H9 (cell line): ENCODE data around the gene NEK6. TPM values are rescaled to one million over a fixed set of nuclear protein-coding genes. Genes with fewer than 3 reads are reported as not detected.

Experiments
- DNase-seq: peaks from one replicate; pipeline ENCODE4 v3.0.0-alpha.2; 2017
- H2AFZ ChIP-seq: one replicate; pipeline ENCODE4 v1.6.1; 2013; ENCODE audit warnings: mild to moderate bottlenecking, low read length, control low read depth, moderate library complexity
- H2AK5ac ChIP-seq: 2 replicates; pipeline ENCODE4 v1.6.1; 2013; ENCODE audit warnings: low read length, control low read depth, mixed read lengths; ENCODE audit not compliant: insufficient read length
- H2BK120ac ChIP-seq: one replicate; pipeline ENCODE4 v1.6.1; 2013; ENCODE audit warnings: low read depth, mild to moderate bottlenecking, low read length, control low read depth, inconsistent platforms; ENCODE audit not compliant: poor library complexity, severe bottlenecking
- H2BK12ac ChIP-seq: 2 replicates; pipeline ENCODE4 v1.6.1; 2013; ENCODE audit warnings: low read length, control low read depth, mixed read lengths, low read depth; ENCODE audit not compliant: insufficient read length
- H2BK15ac ChIP-seq: 2 replicates; pipeline ENCODE4 v1.6.1; 2013; ENCODE audit warnings: low read depth, low read length, control low read depth
- H2BK20ac ChIP-seq: one replicate; pipeline ENCODE4 v1.6.1; 2013; ENCODE audit warnings: low read depth, mild to moderate bottlenecking, low read length, control low read depth, inconsistent platforms; ENCODE audit not compliant: poor library complexity, severe bottlenecking
- H2BK5ac ChIP-seq: 2 replicates; pipeline ENCODE4 v1.6.1; 2013; ENCODE audit warnings: low read length, control low read depth, mixed read lengths; ENCODE audit not compliant: insufficient read length
- H3K14ac ChIP-seq: 2 replicates; pipeline ENCODE4 v1.6.1; 2013; ENCODE audit warnings: low read length, control low read depth; ENCODE audit not compliant: insufficient read depth
- H3K18ac ChIP-seq: 2 replicates; pipeline ENCODE4 v1.6.1; 2013; ENCODE audit warnings: low read depth, mild to moderate bottlenecking, mixed read lengths, low read length, control low read depth; ENCODE audit not compliant: insufficient read length
- H3K23ac ChIP-seq: 2 replicates; pipeline ENCODE4 v1.6.1; 2013; ENCODE audit warnings: low read length, control low read depth, mixed read lengths, low read depth; ENCODE audit not compliant: insufficient read length
- H3K23me2 ChIP-seq: 2 replicates; pipeline ENCODE4 v1.6.1; 2013; ENCODE audit warnings: low read depth, mild to moderate bottlenecking, mixed read lengths, low read length, control low read depth; ENCODE audit not compliant: insufficient read length, poor library complexity, severe bottlenecking
- H3K27ac ChIP-seq: 2 replicates; pipeline ENCODE4 v1.5.1; 2013; ENCODE audit warnings: low read length, control low read depth, mixed read lengths, low read depth; ENCODE audit not compliant: insufficient read length
- H3K27me3 ChIP-seq: 2 replicates; pipeline ENCODE4 v1.6.1; 2013; ENCODE audit warnings: low read length, control low read depth, inconsistent platforms; ENCODE audit not compliant: insufficient read depth
- H3K4ac ChIP-seq: 2 replicates; pipeline ENCODE4 v1.6.1; 2013; ENCODE audit warnings: low read depth, mild to moderate bottlenecking, control low read depth, inconsistent platforms, low read length, moderate library complexity
- H3K4me1 ChIP-seq: 2 replicates; pipeline ENCODE4 v1.6.1; 2013; ENCODE audit warnings: low read length, control low read depth, inconsistent platforms; ENCODE audit not compliant: insufficient read depth
- H3K4me2 ChIP-seq: 2 replicates; pipeline ENCODE4 v1.6.1; 2013; ENCODE audit warnings: low read length, control low read depth, mixed read lengths; ENCODE audit not compliant: insufficient read length, insufficient read depth
- H3K56ac ChIP-seq: 2 replicates; pipeline ENCODE4 v1.6.1; 2013; ENCODE audit warnings: low read depth, mild to moderate bottlenecking, mixed read lengths, low read length, control low read depth; ENCODE audit not compliant: insufficient read length
- H3K79me1 ChIP-seq: 2 replicates; pipeline ENCODE4 v1.6.1; 2013; ENCODE audit warnings: low read depth, mild to moderate bottlenecking, moderate library complexity, low read length, control low read depth, inconsistent platforms; ENCODE audit not compliant: insufficient read depth, poor library complexity, severe bottlenecking
- H3K79me2 ChIP-seq: 2 replicates; pipeline ENCODE4 v1.6.1; 2013; ENCODE audit warnings: low read length, control low read depth, inconsistent platforms; ENCODE audit not compliant: insufficient read depth
- H3K9ac ChIP-seq: 2 replicates; pipeline ENCODE4 v1.6.1; 2013; ENCODE audit warnings: low read length, control low read depth, mixed read lengths; ENCODE audit not compliant: insufficient read length; ENCODE audit errors: extremely low read depth
- H3K9me3 ChIP-seq: one replicate; pipeline ENCODE4 v1.6.1; 2013; ENCODE audit warnings: low read depth, low read length, inconsistent platforms; ENCODE audit not compliant: control insufficient read depth
- H3T11ph ChIP-seq: one replicate; pipeline ENCODE4 v1.6.1; 2013; ENCODE audit warnings: mild to moderate bottlenecking, low read length, control low read depth, inconsistent platforms
- H4K20me1 ChIP-seq: one replicate; pipeline ENCODE4 v1.6.1; 2013; ENCODE audit not compliant: control insufficient read depth, insufficient read length, insufficient read depth
- H4K5ac ChIP-seq: 2 replicates; pipeline ENCODE4 v1.6.1; 2013; ENCODE audit warnings: low read depth, mild to moderate bottlenecking, mixed read lengths, low read length, control low read depth; ENCODE audit not compliant: insufficient read length
- H4K8ac ChIP-seq: replicated peaks from 2 replicates; pipeline ENCODE4 v1.6.1; 2013; ENCODE audit warnings: low read length, control low read depth, mixed read lengths, low read depth; ENCODE audit not compliant: insufficient read length
- H4K91ac ChIP-seq: 2 replicates; pipeline ENCODE4 v1.6.1; 2013; ENCODE audit warnings: low read depth, mild to moderate bottlenecking, moderate library complexity, mixed read lengths, low read length, control low read depth; ENCODE audit not compliant: insufficient read length
- H3K27ac Mint-ChIP-seq, 3 experiments: 2 replicates in 2 of 3; 3 replicates in 1 of 3; pipeline ENCODE4 v1.8.0; 2020 to 2021; ENCODE audit warnings: mixed read lengths in 3 of 3, mild to moderate bottlenecking in 1 of 3, moderate library complexity in 1 of 3
- H3K27me3 Mint-ChIP-seq: 2 replicates; pipeline ENCODE4 v1.8.0; 2021; ENCODE audit warnings: low read depth, mild to moderate bottlenecking, moderate library complexity, mixed read lengths
- H3K36me3 Mint-ChIP-seq, 3 experiments: 2 replicates in 2 of 3; 3 replicates in 1 of 3; pipeline ENCODE4 v1.8.0; 2020 to 2021; ENCODE audit warnings: low read depth in 3 of 3, mixed read lengths in 3 of 3; ENCODE audit not compliant: insufficient read depth in 1 of 3
- H3K4me1 Mint-ChIP-seq, 2 experiments: 2 replicates each; pipeline ENCODE4 v1.8.0; 2020; ENCODE audit warnings: mixed read lengths in 2 of 2
- H3K4me3 Mint-ChIP-seq, 2 experiments: 2 replicates in 1 of 2; 3 replicates in 1 of 2; pipeline ENCODE4 v1.8.0; 2020 to 2021; ENCODE audit warnings: mild to moderate bottlenecking in 2 of 2, mixed read lengths in 2 of 2, moderate library complexity in 1 of 2
- H3K9me3 Mint-ChIP-seq, 2 experiments: 2 replicates in 1 of 2; 3 replicates in 1 of 2; pipeline ENCODE4 v1.8.0; 2020; ENCODE audit warnings: mild to moderate bottlenecking in 2 of 2, mixed read lengths in 2 of 2, moderate library complexity in 1 of 2
- CTCF ChIP-seq: fragments of 200-600 bp; sonication (generic); conservative IDR thresholded peaks from 3 replicates; pipeline ENCODE4 v1.8.0; 2021; ENCODE audit warnings: antibody characterized with exemption, mild to moderate bottlenecking
- WGBS: extraction: QIAGEN DNeasy Blood & Tissue Kit; methylation state at CpG from one replicate; pipeline ENCODE4 v1.1.7; 2013; ENCODE audit warnings: missing lambda C conversion rate, low lambda C conversion rate, mixed read lengths; ENCODE audit not compliant: insufficient read length; ENCODE audit errors: extremely low coverage; 5-methylcytosine and 5-hydroxymethylcytosine counted together
- total RNA-seq: library from RNA; stranded (reverse); gene quantifications from 2 replicates; pipeline ENCODE4 v1.2.1, GENCODE V29; 2021

NEK6 gene
- total RNA-seq, 1 experiment from 2014 or later: 14.3 TPM

DNA sequence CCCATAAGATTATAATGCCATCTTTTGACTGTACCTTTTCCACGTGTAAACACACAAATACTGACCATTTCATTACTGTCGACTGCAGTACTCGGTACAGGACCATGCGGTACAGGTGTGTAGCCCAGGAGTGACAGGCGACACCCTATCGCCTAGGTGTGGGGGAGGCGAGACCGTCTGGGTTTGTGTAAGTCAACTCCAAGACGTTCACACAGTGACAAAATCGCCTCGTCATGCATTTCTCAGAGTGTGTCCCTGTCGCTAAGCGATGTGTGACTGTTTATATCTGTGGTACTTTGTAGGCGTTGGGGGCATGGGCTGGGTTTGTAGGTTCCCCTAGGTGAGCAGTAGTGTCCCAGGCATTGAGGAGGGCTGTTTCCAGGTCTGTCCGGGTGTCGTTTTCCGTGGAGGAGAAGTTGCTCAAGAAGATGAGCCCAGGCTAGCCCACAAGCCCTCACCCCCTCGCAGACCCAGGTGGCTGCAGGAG, 20.3 kb downstream of the NEK6 start:
- Histone ChIP-seq H3K4ac (no peak overlapping the region), H3K27ac (no peak overlapping the region), H2AFZ (no peak overlapping the region), H2BK12ac (no peak overlapping the region), H2BK15ac (no peak overlapping the region), H3K79me2 (no peaks in the 10 kb centered on the region; the same call in 1 of the 2 replicates), H3K18ac (no peak overlapping the region), H3K9me3 (no peaks in the 10 kb centered on the region), H3K27me3 (no peaks in the 10 kb centered on the region), H3K79me1 (no peaks in the 10 kb centered on the region), H3K23ac (no peak overlapping the region), H3K9ac (no peak overlapping the region), H2BK5ac (no peak overlapping the region), H3K23me2 (no peaks in the 10 kb centered on the region), H4K91ac (no peak overlapping the region), H3K4me2 (no peak overlapping the region), H2BK20ac (no peak overlapping the region), H2AK5ac (no peak overlapping the region), H4K5ac (no peak overlapping the region), H4K8ac (no peak overlapping the region), H3K56ac (no peak overlapping the region), H4K20me1 (no peaks in the 10 kb centered on the region), H3K4me1 (no peaks in the 10 kb centered on the region; the same call in 1 of the 2 replicates), H3T11ph (no peak overlapping the region), H2BK120ac (no peak overlapping the region), H3K14ac (no peak overlapping the region)
- Mint-ChIP-seq H3K9me3 (no peaks in the 10 kb centered on the region), H3K36me3 (peaks cover 0 to 6% (median 0%) of the 10 kb centered on the region in 3 experiments; a peak in 2 of 7 replicates), H3K27ac (0 out of 7 replicates have a peak overlapping the region, but pooled peaks of 1 of the 3 experiments have one; percentile 19), H3K27me3 (no peaks in the 10 kb centered on the region), H3K4me1 (peaks cover 10 to 24% of the 10 kb centered on the region in 2 experiments), H3K4me3 (no peak overlapping the region)
- no peak for DNase-seq
- no peak for TF ChIP-seq CTCF
- no CpG with 5 or more reads among the region's 18 CpGs for WGBS
